Osteoblast (primary cell): Measurements from ENCODE around the gene APOE. TPM values are rescaled to one million over a fixed set of nuclear protein-coding genes. Genes with fewer than 3 reads are reported as not detected.

Experiments
- DNase-seq: peaks from one replicate; pipeline ENCODE4 v3.0.0; 2011; ENCODE audit warnings: low spot score, mixed read lengths; ENCODE audit not compliant: insufficient read length; ENCODE audit errors: missing footprints
- H2AFZ ChIP-seq: 2 replicates; pipeline ENCODE4 v1.6.0; 2011; ENCODE audit warnings: mild to moderate bottlenecking, low read length
- H3K27ac ChIP-seq: 2 replicates; pipeline ENCODE4 v1.5.1; 2011; ENCODE audit warnings: mild to moderate bottlenecking, low read depth, low read length, moderate library complexity
- H3K27me3 ChIP-seq: 2 replicates; pipeline ENCODE4 v1.6.0; 2012; ENCODE audit warnings: mild to moderate bottlenecking, control low read depth, inconsistent platforms, low read length, moderate library complexity; ENCODE audit not compliant: insufficient read depth
- H3K36me3 ChIP-seq: 2 replicates; pipeline ENCODE4 v1.5.1; 2011; ENCODE audit warnings: mild to moderate bottlenecking, low read length, control low read depth, moderate library complexity; ENCODE audit not compliant: insufficient read depth
- H3K4me1 ChIP-seq: 2 replicates; pipeline ENCODE4 v1.5.1; 2011; ENCODE audit warnings: mild to moderate bottlenecking, low read length, control low read depth, moderate library complexity; ENCODE audit not compliant: insufficient read depth
- H3K4me2 ChIP-seq: 2 replicates; pipeline ENCODE4 v1.6.0; 2011; ENCODE audit warnings: mild to moderate bottlenecking, low read length; ENCODE audit not compliant: insufficient read depth
- H3K4me3 ChIP-seq: fragments of 200-600 bp; sonication (generic); 3 replicates; pipeline ENCODE4 v1.5.1; 2012; ENCODE audit warnings: mild to moderate bottlenecking, low read length, inconsistent platforms; ENCODE audit not compliant: insufficient read depth
- H3K79me2 ChIP-seq: 2 replicates; pipeline ENCODE4 v1.6.0; 2012; ENCODE audit warnings: mild to moderate bottlenecking, low read length, control low read depth, inconsistent platforms; ENCODE audit not compliant: insufficient read depth
- H3K9me3 ChIP-seq: 2 replicates; pipeline ENCODE4 v1.5.1; 2011; ENCODE audit warnings: low read depth, low read length, control low read depth
- H4K20me1 ChIP-seq: 2 replicates; pipeline ENCODE4 v1.6.0; 2012; ENCODE audit warnings: mild to moderate bottlenecking, low read length, control low read depth; ENCODE audit not compliant: insufficient read depth
- total RNA-seq: library from RNA; depleted of rRNA; stranded (reverse); fragments of >200 nt; gene quantifications from 2 replicates; pipeline ENCODE4 v1.2.3, GENCODE V29; 2012
- TF ChIP-seq, protein P1 (sequence below): IDR thresholded peaks from 2 replicates; pipeline ENCODE4 v1.5.1; 2011; ENCODE audit warnings: mild to moderate bottlenecking, low read depth, low read length, moderate library complexity; ENCODE audit errors: extremely low read depth

Gene APOE
- total RNA-seq, 1 donor: 44.5 TPM

DNA sequence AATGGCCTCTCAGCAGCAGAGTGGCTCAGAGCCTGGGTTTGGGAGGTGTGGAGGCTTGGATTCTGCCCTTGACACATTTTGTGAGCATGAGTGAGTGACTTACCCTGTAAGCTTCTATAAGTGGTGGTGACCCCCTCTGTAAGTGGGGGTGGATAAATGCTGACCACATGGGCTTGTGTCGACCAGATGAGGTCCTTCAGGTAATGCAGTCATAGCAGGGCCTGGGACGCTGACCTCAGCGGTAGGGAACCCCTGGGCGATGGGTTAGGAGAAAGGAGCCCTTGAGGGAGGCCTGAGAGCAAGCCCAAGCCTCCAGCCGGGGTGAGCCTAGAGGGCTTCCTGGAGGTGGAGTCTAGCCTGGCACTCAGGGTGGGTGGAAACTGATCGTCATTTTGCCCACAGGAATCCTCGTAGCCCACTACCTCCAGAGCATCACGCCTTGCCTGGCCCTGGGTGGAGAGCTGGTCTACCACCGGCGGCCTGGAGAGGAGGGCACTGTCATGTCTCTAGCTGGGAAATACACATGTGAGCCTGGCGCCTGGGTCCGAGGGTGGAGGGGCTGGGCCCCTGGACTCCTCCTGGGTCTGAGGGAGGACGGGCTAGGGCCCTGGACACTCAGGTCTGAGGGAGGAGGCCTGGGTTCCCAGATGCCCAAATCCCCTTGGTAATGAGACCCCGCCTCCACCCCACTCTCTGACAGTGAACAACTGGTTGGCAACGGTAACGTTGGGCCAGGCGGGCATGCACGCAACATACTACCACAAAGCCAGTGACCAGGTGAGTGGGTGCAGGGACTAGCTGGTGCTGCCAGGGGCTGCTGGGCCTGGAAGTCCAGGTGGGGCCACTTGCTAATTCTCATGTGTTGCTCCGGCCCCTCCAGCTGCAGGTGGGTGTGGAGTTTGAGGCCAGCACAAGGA lies 5.0 kb upstream of the APOE start:
- no peak overlapping the region for H3K4me2 ChIP-seq
- no peak overlapping the region for H2AFZ ChIP-seq
- no peak overlapping the region for H3K4me3 ChIP-seq
- no peak overlapping the region for H3K27ac ChIP-seq
- peak; percentile 15 for DNase-seq
- TF ChIP-seq, protein P1, sequence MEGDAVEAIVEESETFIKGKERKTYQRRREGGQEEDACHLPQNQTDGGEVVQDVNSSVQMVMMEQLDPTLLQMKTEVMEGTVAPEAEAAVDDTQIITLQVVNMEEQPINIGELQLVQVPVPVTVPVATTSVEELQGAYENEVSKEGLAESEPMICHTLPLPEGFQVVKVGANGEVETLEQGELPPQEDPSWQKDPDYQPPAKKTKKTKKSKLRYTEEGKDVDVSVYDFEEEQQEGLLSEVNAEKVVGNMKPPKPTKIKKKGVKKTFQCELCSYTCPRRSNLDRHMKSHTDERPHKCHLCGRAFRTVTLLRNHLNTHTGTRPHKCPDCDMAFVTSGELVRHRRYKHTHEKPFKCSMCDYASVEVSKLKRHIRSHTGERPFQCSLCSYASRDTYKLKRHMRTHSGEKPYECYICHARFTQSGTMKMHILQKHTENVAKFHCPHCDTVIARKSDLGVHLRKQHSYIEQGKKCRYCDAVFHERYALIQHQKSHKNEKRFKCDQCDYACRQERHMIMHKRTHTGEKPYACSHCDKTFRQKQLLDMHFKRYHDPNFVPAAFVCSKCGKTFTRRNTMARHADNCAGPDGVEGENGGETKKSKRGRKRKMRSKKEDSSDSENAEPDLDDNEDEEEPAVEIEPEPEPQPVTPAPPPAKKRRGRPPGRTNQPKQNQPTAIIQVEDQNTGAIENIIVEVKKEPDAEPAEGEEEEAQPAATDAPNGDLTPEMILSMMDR: no peak
- peaks cover 5% of the 10 kb centered on the region for H4K20me1 ChIP-seq
- peaks cover 47% of the 10 kb centered on the region for H3K36me3 ChIP-seq
- H3K9me3 ChIP-seq: no peaks in the 10 kb centered on the region
- H3K79me2 ChIP-seq: peaks cover 16% of the 10 kb centered on the region
- H3K4me1 ChIP-seq: peaks cover 4% of the 10 kb centered on the region
- H3K27me3 ChIP-seq: peaks cover 5% of the 10 kb centered on the region

DNA sequence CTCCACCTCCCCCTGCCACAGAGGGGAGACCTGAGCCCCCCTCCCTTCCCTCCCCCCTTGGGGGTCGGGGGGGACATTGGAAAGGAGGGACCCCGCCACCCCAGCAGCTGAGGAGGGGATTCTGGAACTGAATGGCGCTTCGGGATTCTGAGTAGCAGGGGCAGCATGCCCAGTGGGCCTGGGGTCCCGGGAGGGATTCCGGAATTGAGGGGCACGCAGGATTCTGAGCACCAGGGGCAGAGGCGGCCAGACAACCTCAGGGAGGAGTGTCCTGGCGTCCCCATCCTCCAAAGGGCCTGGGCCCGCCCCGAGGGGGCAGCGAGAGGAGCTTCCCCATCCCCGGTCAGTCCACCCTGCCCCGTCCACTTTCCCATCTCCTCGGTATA lies 2.4 kb upstream of the APOE start:
- Histone ChIP-seq H3K4me2 (no peak overlapping the region), H3K79me2 (no peaks in the 10 kb centered on the region), H3K27ac (no peak overlapping the region), H3K4me1 (peaks cover 4% of the 10 kb centered on the region), H3K9me3 (no peaks in the 10 kb centered on the region), H3K4me3 (no peak overlapping the region), H4K20me1 (peaks cover 5% of the 10 kb centered on the region), H3K27me3 (peaks cover 14% of the 10 kb centered on the region), H2AFZ (no peak overlapping the region), H3K36me3 (peaks cover 25% of the 10 kb centered on the region)
- TF ChIP-seq, protein P1: no peak
- no peak for DNase-seq

DNA sequence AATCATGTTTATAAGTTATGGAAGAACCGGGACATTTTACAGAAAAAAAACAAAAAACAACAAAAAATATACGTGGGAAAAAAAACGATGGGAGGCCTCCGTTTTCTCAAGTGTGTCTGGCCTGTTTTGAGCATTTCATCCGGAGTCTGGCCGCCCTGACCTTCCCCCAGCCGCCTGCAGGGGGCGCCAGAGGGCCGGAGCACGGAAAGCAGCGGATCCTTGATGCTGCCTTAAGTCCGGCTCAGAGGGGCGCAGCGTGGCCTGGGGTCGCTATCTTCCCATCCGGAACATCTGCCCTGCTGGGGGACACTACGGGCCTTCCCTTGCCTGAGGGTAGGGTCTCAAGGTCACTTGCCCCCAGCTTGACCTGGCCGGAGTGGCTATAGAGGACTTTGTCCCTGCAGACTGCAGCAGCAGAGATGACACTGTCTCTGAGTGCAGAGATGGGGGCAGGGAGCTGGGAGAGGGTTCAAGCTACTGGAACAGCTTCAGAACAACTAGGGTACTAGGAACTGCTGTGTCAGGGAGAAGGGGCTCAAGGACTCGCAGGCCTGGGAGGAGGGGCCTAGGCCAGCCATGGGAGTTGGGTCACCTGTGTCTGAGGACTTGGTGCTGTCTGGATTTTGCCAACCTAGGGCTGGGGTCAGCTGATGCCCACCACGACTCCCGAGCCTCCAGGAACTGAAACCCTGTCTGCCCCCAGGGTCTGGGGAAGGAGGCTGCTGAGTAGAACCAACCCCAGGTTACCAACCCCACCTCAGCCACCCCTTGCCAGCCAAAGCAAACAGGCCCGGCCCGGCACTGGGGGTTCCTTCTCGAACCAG lies 1.8 kb upstream of the APOE start:
- H4K20me1 ChIP-seq: peaks cover 5% of the 10 kb centered on the region
- no peak overlapping the region for H3K4me3 ChIP-seq
- H3K27ac ChIP-seq: no peak overlapping the region
- peaks cover 14% of the 10 kb centered on the region for H3K27me3 ChIP-seq
- H3K9me3 ChIP-seq: no peaks in the 10 kb centered on the region
- TF ChIP-seq, protein P1: peak; percentile 92
- H3K4me2 ChIP-seq: peak overlapping the region; percentile 39
- peaks cover 4% of the 10 kb centered on the region for H3K4me1 ChIP-seq
- no peaks in the 10 kb centered on the region for H3K79me2 ChIP-seq
- peak; percentile 96 for DNase-seq
- peaks cover 25% of the 10 kb centered on the region for H3K36me3 ChIP-seq
- H2AFZ ChIP-seq: peak overlapping the region; percentile 15
